ENCODE data around the gene SLC7A5. TPM values are rescaled to one million over a fixed set of nuclear protein-coding genes. Genes with fewer than 3 reads are reported as not detected.

Gene SLC7A5
- polyA plus RNA-seq, 2 of the 4 experiments (the other 2 are of a cell fraction) = 265 to 972 TPM

GRCh38 chr16:87853411-87854052 lies 15.8 kb downstream of the SLC7A5 start:
- peak; percentile 15 to 18 for ATAC-seq
- peak overlapping the region; percentile 29 for H3K4me3 ChIP-seq
- peak overlapping the region; percentile 79 for H3K4me2 ChIP-seq
- ChIA-PET POLR2A (interaction anchor here (1.0 to 5.3 kb wide), 5 partner anchors 12 to 74 kb away, joined by 4 to 36 read pairs (median 5); partner anchors contain the start of gene SLC7A5), CTCF (interaction anchor here (1.3 to 15.2 kb wide), 5 partner anchors 15 to 84 kb away, joined by 5 to 246 read pairs (median 13); partner anchors contain the start of gene SLC7A5)
- 5% methylated on average over 16 of the region's 25 CpGs for WGBS (ENCODE audit: missing lambda C conversion rate)
- H3K4me1 ChIP-seq = peaks cover 98% of the 10 kb centered on the region
- peak; percentile 82 to 94 for DNase-seq (ENCODE audit: low read depth in 1 of 2, low spot score in 1 of 2)
- no peak for FAIRE-seq
- H3K27ac ChIP-seq = peak overlapping the region; percentile 97 to 99
- H3K9me3 ChIP-seq = no peaks in the 10 kb centered on the region
- TF ChIP-seq POLR2AphosphoS2 (conservative IDR thresholded peaks at IDR 0.05; ENCODE audit: low read length) (peak; percentile 96), KDM1A (IDR thresholded peaks at IDR 0.05; ENCODE audit: low read depth) (no peak), CEBPB (IDR thresholded peaks at IDR 0.05) (peak; percentile 78 to 96; a peak in 3 of 4 replicates), POLR2A (IDR thresholded peaks at IDR 0.05; ENCODE audit: low read length) (0 out of 2 replicates have a peak, but pooled peaks have one; percentile 19), ZSCAN20 (CRISPR knock-in tag; IDR thresholded peaks at IDR 0.05) (no peak), HES2 (IDR thresholded peaks at IDR 0.05) (0 out of 2 replicates have a peak, but pooled peaks have one; percentile 32), BCL3 (IDR thresholded peaks at IDR 0.05) (0 out of 3 replicates have a peak, but pooled peaks have one; percentile 45), TFCP2L1 (CRISPR knock-in tag; IDR thresholded peaks at IDR 0.05) (peak; percentile 66; the same call in 1 of the 2 replicates), MYC (IDR thresholded peaks at IDR 0.05; ENCODE audit: borderline replicate concordance, low read length) (no peak), FOSL2 (IDR thresholded peaks at IDR 0.05) (no peak; the same call in 1 of the 2 replicates), FOSL2 (CRISPR knock-in tag; IDR thresholded peaks at IDR 0.05) (peak; percentile 31), ELK1 (IDR thresholded peaks at IDR 0.05; ENCODE audit: low read depth, low read length) (no peak), FOSB (CRISPR knock-in tag; IDR thresholded peaks at IDR 0.05) (no peak), EP300 (IDR thresholded peaks at IDR 0.05) (peak; percentile 73 to 93; a peak in 3 of 5 replicates), TP53 (CRISPR knock-in tag; IDR thresholded peaks at IDR 0.05) (peak; percentile 77; the same call in 1 of the 2 replicates), REST (IDR thresholded peaks at IDR 0.05) (no peak), EHF (CRISPR knock-in tag; IDR thresholded peaks at IDR 0.05) (peak; percentile 59; the same call in 1 of the 2 replicates), BHLHE40 (IDR thresholded peaks at IDR 0.05; ENCODE audit: low read depth, low read length) (0 out of 2 replicates have a peak, but pooled peaks have one; percentile 13), MAX (IDR thresholded peaks at IDR 0.05) (peak; percentile 82), GATA3 (IDR thresholded peaks at IDR 0.05; ENCODE audit: borderline replicate concordance) (no peak; the same call in none of the 2 replicates), JUN (IDR thresholded peaks at IDR 0.05) (peak; percentile 33 to 86), HOXB5 (CRISPR knock-in tag; IDR thresholded peaks at IDR 0.05) (peak; percentile 51), RNF2 (IDR thresholded peaks at IDR 0.05; ENCODE audit: borderline replicate concordance, low read depth) (no peak), SREBF2 (IDR thresholded peaks at IDR 0.05) (no peak), RAD21 (conservative IDR thresholded peaks at IDR 0.05 in 1 of 2, IDR thresholded peaks at IDR 0.05 in 1 of 2) (0 out of 5 replicates have a peak, but pooled peaks of 1 of the 2 experiments have one; percentile 12)
- TF ChIP-seq, protein P1, sequence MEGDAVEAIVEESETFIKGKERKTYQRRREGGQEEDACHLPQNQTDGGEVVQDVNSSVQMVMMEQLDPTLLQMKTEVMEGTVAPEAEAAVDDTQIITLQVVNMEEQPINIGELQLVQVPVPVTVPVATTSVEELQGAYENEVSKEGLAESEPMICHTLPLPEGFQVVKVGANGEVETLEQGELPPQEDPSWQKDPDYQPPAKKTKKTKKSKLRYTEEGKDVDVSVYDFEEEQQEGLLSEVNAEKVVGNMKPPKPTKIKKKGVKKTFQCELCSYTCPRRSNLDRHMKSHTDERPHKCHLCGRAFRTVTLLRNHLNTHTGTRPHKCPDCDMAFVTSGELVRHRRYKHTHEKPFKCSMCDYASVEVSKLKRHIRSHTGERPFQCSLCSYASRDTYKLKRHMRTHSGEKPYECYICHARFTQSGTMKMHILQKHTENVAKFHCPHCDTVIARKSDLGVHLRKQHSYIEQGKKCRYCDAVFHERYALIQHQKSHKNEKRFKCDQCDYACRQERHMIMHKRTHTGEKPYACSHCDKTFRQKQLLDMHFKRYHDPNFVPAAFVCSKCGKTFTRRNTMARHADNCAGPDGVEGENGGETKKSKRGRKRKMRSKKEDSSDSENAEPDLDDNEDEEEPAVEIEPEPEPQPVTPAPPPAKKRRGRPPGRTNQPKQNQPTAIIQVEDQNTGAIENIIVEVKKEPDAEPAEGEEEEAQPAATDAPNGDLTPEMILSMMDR (IDR thresholded peaks at IDR 0.05) = no peak
- TF ChIP-seq, protein P2, sequence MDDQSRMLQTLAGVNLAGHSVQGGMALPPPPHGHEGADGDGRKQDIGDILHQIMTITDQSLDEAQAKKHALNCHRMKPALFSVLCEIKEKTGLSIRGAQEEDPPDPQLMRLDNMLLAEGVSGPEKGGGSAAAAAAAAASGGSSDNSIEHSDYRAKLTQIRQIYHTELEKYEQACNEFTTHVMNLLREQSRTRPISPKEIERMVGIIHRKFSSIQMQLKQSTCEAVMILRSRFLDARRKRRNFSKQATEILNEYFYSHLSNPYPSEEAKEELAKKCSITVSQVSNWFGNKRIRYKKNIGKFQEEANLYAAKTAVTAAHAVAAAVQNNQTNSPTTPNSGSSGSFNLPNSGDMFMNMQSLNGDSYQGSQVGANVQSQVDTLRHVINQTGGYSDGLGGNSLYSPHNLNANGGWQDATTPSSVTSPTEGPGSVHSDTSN (IDR thresholded peaks at IDR 0.05) = 0 out of 2 replicates have a peak, but pooled peaks have one; percentile 49
- TF ChIP-seq, protein P3, sequence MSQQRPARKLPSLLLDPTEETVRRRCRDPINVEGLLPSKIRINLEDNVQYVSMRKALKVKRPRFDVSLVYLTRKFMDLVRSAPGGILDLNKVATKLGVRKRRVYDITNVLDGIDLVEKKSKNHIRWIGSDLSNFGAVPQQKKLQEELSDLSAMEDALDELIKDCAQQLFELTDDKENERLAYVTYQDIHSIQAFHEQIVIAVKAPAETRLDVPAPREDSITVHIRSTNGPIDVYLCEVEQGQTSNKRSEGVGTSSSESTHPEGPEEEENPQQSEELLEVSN (IDR thresholded peaks at IDR 0.05; ENCODE audit: borderline replicate concordance, low read depth) = peak; percentile 18; the same call in 1 of the 2 replicates

All from A549 (cell line).